ENCODE data around the gene CLEC1A.

Gene CLEC1A, protein sequence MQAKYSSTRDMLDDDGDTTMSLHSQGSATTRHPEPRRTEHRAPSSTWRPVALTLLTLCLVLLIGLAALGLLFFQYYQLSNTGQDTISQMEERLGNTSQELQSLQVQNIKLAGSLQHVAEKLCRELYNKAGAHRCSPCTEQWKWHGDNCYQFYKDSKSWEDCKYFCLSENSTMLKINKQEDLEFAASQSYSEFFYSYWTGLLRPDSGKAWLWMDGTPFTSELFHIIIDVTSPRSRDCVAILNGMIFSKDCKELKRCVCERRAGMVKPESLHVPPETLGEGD

DNA sequence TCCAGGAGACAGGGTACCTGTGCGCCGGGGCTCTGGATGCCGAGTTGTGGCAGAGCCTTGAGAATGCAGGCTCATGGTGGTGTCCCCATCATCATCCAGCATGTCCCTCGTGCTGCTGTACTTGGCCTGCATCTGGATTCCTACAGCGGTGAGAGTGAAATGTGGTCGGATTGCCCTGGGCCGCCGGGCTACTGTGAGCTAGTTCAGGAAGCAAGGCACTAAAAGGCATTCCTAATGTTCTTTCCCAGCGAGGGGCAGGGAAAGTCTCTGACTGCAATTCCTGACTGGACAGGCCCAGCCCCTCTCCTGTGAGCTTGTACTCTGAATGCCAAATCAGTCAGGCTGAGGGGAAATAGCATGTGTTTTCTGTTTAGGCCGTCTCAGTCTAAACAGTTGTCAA lies at the start of gene CLEC1A:
Gene CLEC1A (minus strand): TSS at position 195 of the 400 bp plus-strand sequence. CDS start 63 bp downstream, at position 132.
- no peak for DNase-seq (ENCODE audit: low read depth)

DNA sequence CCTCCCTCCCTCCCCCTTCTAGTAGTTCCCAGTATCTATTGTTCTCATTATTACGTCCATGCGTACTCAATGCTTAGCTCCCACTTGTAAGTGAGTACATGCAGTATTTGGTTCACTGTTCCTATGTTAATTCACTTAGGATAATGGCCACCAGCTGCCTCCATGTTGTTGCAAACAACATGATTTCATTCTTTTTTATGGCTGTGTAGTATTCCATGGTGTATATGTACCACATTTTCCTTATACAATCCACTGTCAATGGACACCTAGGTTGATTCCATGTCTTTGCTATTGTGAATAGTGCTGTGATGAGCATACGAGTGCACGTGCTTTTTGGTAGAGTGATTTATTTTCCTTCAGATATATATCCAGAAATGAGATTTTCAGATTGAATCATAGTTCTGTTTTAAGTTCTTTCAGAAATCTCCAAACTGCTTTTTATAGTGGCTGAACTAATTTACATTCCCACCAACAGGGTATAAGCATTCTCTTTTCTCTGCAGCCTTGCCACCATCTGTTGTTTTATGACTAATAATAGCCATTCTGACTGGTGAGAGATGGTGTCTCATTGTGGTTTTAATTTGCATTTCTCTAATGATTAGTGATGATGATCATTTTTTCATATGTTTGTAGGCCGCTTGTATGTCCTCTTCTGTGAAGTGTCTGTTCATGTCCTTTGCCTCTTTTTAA lies 49.1 kb upstream of the CLEC1A start:
- no peak for DNase-seq (ENCODE audit: low read depth)

DNA sequence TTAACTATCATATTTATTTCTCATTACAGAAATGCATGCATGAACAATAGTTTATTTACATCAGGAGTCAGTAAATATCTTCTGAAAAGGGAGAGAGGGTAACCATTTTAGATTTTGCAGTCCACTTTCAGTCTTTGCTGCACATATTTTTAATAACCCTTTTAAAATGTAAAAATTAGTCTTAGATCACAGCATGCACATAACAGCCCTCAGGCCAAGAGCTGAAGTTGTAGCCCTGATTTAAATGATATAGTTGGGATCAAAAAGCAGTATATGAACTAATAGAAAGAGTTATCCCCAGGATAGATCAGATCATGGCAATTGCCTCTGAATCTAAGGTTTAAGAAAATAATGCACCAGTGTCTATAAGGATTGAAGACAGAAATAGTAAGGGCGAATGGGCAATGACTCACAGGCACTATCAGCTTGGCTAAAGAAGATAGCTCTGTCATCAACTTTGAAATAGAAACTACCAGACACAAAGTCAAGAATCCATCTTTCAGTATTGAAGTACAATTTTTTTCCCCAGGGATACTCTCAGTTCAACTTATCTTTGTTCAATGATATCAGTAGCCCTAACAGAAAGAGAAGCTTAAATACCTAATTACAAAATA lies 44.3 kb upstream of the CLEC1A start:
- no peak for DNase-seq (ENCODE audit: low read depth)

DNA sequence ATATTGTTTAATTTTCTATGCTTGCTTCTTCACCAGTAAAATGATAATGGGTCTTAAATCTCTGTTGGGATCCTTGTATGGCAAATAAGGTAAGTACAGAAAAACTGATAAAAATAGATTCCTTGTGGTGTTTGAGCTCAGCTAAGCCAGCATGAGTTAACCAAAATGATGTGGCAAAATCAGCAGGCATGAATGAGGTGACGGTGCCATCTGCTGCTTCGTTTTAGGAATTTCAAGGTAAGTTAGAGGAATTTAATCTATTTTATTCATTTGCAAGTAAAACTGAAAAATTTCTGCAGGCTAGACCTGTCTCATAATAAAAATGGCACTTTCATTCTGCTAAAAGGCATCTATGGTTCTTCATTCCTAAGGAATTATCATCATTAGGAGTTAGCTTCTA lies 41.2 kb upstream of the CLEC1A start:
- no peak for DNase-seq (ENCODE audit: low read depth)

DNA sequence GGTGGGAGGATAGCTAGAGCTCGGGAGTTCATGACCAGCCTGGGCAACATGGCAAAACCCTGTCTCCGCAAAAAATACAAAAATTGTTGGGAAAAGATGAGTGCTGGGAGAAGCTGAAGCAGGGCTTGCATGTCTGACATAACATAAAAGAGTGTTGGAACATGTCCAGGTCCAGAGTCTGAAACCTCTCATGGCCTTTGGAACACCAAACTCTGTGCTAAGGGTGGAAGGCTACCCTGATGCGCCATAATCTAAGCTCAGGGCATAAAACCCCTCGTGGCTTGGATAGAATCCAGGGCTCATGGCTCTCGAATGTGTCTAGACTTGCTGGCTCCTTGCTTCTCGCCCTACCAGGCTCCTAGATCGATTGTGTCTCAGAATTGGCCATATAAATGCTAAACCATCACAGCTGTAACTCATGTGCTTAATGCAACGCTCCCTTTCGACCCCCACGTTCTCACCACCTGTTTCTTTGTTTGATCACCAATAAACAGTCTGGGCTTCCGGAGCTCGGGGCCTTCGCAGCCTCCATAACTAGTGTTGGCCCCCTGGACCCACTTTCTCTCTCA lies 37.9 kb upstream of the CLEC1A start:
- DNase-seq (ENCODE audit: low read depth), result no peak

DNA sequence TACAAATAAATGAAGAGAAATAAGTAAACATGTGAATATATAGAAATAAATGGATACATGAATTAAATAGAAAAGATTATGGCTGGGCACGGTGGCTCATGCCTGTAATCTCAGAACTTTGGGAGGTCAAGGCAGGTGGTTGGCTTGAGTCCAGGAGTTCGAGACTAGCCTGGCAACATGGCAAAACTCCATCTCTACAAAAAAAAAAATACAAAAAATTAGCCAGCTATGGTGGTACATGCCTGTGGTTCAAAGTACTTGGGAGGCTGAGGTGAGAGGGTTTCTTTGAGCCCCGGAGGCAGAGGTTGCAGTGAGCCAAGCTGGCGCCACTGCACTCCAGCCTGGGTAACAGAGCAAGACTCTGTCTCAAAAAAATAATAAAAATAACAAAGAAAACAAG lies 36.3 kb upstream of the CLEC1A start:
- no peak for DNase-seq (ENCODE audit: low read depth)

DNA sequence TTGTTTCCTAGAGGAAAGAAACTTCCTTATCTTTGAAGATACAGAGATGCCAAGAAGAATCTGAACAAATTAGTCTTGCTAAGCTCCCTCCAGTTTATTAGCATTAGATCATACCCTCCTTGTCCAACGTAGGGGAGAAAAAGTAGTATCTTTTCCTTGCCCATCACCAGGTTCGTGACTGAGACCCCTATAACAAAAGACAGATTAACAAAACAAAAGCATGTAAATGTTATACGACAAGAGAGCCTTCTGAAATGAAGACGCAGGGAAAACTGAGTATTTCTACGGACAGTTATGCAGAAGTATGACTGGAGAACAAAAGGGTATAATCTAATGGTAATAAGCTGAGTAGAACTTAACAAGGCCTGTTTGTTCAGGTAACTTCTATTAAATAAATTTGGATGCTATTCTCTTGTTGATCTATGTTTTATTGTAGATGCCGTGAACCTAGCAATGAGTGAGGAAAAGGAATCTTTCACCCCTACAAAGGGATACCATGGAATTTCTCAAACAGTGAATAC lies 34.1 kb upstream of the CLEC1A start:
- DNase-seq (ENCODE audit: low read depth), result no peak

DNA sequence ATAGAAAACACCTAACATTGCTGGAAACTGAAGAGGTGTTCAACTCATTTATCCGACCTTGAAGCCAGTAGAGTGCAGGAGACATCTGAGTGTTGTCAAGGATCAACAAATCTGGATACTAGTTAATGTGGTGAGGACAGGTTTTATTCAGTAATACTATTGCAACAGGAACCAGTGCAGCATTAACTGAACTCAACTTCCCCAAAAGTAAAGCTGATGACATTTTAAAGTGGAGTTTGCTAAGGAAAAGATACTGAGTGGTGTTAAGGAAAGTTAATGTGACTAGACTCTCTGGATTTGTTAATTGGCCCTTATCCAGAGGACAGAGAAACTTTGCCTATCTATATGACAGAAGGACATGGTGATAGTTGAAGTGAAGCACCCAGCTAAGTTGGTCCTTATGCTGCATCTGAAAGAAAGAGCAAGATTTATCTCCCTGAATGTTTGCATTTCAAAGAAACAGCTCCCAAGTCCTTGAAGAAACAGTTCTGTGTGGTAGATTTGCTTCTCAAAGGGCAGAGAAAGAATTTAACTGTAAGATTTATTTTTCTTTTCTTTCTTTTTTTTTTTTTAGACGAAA lies 32.4 kb upstream of the CLEC1A start:
- DNase-seq (ENCODE audit: low read depth), result no peak

DNA sequence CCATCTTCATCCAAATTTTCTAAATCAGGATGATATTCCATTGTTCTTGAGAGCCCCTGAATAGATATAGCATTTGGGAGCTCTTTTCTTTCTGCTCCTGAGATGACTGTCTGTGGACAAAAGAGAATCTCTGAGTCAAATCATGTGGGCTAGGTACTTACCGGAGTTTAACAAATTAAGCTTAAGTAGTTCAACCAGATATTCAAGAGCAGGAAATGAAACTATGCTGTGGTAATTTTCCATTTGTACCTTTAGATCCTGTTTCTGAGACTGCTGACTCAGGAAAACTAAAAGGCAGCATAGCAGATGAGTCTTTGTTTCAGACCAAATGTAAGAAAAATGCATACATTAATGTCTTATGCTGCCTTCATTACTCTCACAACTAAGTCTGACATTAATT lies 31.3 kb upstream of the CLEC1A start, which contains the start of gene CLEC7A:
Gene CLEC7A (minus strand): TSS at position 158 of the 400 bp plus-strand sequence. CDS start 117 bp downstream, at position 41.
- DNase-seq (ENCODE audit: low read depth), result no peak

DNA sequence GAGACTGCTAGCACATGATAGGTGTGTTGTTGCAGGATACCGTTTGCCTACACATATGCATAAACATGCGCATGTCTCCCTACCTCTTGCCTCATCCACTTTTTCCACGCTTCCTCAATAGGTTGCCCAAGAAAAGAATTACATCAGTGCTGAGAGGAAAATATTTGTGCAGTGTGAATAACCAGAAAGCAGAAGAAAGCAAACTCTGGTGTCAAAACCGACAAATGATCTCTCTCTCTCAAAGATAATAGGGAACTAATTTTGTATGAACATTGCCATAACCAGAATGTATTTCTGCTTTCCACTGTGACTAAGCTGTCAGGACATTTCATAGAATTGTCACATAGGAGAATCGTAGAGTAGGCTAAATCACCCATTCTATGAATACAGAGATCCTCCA lies 29.9 kb upstream of the CLEC1A start:
- no peak for DNase-seq (ENCODE audit: low read depth)

DNA sequence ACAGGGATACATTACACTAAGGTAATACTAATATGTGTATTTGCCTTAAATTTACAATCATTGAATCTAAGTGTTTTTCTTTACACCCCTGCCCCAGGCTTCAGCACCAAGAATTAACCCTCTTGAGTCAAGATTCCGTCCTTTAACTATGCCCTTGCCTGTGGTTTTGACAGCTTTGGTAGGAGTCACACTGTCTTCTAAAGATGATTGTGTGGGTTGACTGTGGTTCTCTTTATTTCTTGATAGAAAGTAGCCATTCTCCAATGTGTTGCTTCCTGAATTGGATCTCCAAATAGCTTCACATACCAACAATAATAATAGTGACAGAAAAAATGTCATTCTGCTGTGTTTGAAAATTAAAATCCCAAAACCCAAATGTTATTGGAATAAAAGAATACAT lies 27.6 kb upstream of the CLEC1A start:
- no peak for DNase-seq (ENCODE audit: low read depth)

DNA sequence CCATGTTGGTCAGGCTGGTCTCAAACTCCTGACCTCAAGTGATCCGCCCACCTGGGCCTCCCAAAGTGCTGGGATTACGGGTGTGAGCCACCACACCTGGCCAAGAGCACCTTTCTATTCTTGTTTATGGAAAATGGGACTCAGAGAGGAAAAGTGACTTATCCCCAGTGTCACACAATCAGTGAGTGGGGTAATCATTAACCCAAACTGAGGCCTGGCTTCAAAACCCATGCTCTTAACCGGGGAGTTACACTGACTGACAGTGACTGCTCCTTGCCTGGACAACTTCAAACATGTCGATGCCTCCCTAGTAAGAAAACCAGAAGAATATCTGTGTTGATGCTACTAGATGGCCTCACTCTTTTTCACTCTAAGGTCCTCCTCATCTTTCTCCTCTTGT lies 23.9 kb upstream of the CLEC1A start:
- no peak for DNase-seq (ENCODE audit: low read depth)

DNA sequence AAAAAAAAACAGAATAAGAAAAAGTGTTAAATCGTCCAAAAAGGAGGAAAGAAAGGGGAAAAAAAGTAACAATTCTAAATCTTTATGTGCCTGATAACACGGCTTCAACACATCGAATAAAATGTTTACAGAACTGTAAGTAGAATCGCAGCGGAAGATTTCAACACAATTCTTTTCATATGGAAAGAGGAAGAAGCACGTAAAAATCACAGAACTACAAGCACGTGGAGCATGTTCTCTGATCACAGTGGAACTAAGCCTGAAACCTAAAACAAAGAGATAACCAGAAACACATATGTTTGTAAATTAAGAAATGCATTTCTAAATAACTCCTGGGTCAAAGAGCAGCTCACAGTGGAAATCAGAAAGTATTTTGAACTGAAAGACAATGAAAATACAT lies 22.5 kb upstream of the CLEC1A start:
- DNase-seq (ENCODE audit: low read depth), result no peak

DNA sequence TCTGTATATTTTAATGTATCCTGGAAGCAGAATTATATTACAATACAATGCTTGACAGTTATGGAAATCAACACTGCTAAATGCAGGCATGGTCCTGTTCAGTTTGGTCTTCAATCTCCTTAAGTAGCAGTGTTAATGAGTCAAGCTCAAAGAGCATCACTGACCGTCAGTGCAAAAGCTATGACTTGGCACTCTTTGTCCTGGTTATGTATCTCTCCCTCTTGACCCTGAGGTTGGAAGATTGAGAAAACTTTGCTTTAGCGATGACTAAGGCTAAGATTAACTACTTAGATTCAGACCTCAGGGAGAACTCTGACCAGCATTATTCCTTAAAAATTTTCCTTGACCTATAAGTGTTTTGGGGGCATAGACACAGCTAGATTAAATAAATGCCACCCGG lies 20.3 kb upstream of the CLEC1A start:
- no peak for DNase-seq (ENCODE audit: low read depth)

DNA sequence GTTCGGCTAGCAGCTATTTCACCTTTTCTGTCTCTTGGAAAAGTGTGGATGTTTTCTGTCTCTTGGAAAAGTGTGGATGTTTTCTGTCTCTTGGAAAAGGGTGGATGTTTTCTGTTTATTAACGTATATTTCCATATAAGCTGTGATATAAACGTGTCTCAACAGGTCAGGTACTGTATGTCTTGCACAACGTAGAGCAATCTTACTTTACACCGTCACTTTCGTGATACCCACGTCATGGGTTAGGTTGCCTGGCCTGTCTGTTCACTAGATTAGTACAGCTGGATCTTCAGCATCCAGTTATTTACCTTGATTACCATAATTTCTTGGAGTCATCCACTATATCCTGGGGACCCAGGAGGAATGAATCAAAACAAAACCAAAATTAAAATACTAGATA lies 17.1 kb upstream of the CLEC1A start:
- DNase-seq (ENCODE audit: low read depth), result no peak

DNA sequence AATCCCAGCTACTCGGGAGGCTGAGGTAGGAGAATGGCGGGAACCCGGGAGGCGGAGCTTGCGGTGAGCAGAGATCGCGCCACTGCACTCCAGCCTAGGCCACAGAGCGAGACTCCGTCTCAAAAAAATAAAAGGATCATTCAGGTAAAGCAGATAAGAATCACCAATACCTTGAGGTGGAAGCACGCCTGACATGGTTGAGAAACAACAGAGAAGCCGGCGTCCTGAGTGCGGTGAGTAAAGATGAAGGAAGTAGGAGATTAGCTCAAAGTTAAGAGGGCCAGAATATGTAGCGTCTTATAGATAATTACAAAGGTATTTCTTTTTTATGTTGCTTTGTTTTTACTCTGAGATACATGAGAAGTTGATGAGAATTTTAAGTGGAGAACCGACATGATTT lies 16.5 kb upstream of the CLEC1A start:
- DNase-seq (ENCODE audit: low read depth), result no peak

DNA sequence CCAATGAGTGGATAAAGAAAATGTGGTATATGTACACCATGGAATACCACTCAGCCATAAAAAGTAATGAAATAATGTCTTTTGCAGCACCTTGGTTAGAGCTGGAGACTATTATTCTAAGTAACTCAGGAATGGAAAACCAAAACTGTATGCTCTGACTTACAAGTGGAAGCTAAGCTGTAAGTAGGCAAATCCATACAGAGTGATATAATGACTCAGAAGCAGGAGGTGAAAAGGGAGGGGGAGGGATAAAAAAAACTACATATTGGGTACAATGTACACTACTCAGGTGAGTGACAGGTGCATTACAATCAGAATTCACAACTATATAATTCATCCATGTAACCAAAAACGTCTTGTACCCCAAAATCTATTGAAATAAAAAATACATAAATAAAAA lies 15.1 kb upstream of the CLEC1A start:
- DNase-seq (ENCODE audit: low read depth), result no peak

DNA sequence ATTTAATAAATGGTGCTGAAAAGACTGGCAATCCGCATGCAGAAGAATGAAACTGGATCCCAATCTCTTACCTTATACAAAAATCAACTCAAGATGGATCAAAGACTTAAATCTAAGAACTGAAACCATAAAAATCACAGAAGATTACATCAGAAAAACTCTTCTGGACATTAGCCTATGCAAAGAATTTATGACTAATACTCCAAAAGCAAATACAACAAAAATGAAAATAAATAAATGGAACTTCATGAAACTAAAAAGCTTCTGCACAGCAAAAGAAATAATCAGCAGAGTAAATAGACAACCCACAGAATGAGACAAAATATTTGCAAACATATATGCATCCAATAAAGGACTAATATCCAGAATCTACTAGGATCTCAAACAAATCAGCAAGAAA lies 14.3 kb upstream of the CLEC1A start:
- DNase-seq (ENCODE audit: low read depth), result no peak

DNA sequence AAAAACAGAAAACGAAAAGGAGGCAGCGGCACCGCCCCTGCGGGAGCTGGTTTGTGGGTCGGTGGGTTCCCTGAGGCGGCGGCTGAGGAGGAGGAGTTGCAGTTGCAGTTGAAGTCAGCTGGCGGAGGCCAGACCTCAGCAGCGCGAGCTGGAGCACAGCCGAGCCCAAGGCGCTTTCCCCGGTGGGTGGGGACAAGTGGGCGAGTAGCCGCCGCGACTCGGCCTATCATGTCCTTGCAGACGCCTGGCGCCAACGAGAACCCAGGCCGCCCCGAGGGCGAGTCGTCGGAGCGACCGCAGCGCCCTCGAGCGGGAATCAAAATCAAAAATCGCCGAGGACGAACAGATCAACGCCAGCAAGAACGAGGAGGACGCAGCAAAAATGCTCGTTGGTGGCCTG lies 12.7 kb upstream of the CLEC1A start:
- DNase-seq (ENCODE audit: low read depth), result no peak

DNA sequence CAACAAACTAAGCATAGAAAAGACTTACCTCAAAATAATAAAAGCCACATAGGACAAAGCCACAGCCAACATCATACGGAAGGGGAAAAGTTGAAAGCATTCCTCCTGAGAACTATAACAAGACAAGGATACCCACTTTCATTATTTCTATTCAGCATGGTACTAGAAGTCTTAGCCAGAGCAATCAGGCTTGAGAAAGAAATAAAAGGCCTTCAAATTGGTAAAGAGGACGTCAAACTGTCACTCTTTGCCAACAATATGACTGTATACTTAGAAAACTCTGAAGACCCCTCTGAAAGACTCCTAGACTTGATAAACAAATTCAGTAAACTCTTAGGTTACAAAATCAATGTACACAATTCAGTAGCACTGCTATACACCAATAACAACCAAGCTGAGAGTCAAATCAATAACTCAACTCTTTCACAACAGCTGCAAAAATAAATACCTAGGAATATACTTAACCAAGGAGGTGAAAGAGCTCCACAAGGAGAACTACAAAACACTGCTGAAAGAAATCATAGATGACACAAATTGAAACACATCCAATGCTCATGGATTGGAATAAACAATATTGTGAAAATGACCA lies 11.6 kb upstream of the CLEC1A start:
- DNase-seq (ENCODE audit: low read depth), result no peak

DNA sequence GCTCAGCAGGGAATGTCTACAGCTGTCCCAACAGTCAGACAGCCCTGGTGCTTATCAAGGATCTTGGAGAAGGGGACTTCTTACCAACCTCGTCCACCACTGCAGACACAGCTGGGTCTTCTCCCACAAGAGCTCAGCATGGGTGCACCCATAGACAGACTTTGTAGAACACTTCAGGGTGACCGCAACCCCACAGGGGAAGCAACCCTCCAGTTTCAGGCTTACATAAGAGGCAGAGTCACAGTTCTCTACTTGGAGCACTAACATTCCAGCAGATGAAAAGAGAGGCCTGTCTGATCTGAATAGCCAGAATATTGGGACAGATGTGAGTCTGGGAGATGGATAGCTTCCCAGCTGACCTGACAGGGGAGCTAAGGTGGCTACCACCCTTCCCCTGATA lies 3.5 kb upstream of the CLEC1A start:
- no peak for DNase-seq (ENCODE audit: low read depth)

DNA sequence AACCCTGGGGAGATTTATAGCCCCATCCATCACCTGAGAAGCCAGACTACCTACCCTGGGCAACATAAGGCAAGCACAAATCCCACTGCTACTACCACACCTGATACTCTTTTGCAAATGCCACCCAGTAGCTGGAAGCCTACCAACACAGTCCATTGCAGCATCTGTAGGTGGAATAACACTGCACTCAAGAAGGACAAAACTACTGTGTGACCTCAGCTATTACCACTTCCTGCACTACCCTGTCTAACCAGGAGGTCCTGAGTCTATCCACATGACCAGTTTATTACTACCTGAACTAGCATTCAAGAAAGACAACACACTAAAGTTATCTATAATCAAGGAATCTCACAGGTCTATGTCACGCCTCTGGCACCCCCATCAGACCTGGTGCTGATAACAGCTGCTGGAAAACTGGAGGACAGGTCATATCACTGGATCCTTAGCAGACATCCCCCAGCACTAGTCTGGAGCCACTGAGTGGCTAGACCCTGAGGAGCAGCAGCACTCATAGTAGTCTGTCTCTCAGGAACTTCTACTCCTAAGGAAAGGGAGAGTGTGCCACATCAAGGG lies 2.9 kb upstream of the CLEC1A start:
- no peak for DNase-seq (ENCODE audit: low read depth)
